GM21360 (cell line): ENCODE results near the gene SCAF4.

ENCODE experiments used
- ATAC-seq: cut with Tn5 transposase; IDR thresholded peaks from one replicate; pipeline ENCODE4 v1.9.1; 2021; ENCODE audit warnings: mild to moderate bottlenecking, moderate library complexity; ENCODE audit not compliant: unreplicated experiment

Gene SCAF4

DNA sequence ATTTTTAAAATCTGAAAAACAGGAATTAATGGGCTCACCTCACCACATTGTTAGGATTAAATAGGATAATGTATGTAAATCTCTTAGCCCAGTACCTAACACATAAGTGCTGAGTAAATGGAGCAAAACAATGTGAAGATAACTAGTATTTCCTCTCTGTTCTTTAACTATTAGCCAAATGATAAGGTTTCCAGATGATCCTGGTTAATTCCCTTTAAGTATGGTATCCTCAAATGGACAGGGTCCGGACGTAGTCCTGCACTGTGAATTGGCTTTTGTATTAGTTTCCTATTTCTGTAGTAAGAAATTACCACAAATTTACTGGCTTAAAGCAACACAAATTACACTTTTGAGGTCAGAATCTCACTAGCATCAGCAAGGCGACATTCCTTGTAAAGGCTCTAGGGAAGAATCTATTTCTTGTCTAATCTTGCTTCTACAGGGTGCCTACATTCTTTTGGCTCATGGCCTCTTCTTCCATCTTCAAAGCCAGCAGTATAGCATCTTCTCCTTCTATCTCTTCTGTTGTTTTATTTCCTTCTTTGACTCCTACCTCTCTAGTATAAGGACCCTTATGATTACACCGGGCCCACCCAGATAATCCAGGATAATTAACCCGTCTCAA, 17.1 kb downstream of the SCAF4 start:
- ATAC-seq = no peak

- ATAC-seq = no peak
These were observed 17.8 kb downstream of the SCAF4 start for GRCh38 chr21:31713973-31714740.

- ATAC-seq = no peak
These were observed 18.8 kb downstream of the SCAF4 start for GRCh38 chr21:31713115-31713514.

GRCh38 chr21:31711745-31712285, 20.1 kb downstream of the SCAF4 start:
- ATAC-seq = no peak

DNA sequence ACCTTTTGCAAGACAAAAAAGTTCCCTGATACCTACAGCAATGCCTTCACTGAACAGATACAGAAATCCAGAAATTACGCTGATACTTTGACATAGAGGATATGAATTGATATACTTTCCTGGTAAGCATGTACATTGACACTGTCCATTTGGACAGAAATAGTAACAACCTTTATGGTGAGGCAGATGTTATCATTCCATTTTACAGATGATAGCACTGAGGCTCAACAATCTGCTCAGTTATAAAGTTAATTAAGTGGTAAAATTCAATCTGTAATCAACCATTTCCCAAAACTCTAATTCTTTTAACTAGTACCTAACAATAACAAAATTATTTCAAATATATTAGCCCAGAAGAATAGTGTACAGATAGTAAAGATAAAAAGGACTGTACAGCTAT, 20.6 kb downstream of the SCAF4 start:
- ATAC-seq = no peak

- ATAC-seq = no peak
These were observed 21.3 kb downstream of the SCAF4 start for GRCh38 chr21:31710586-31710985.

- ATAC-seq = no peak
These were observed 23.4 kb downstream of the SCAF4 start for GRCh38 chr21:31708541-31708940.

- ATAC-seq = no peak
These were observed 24.4 kb downstream of the SCAF4 start for GRCh38 chr21:31707499-31707898.

GRCh38 chr21:31706562-31706961, 25.4 kb downstream of the SCAF4 start:
- ATAC-seq = no peak

DNA sequence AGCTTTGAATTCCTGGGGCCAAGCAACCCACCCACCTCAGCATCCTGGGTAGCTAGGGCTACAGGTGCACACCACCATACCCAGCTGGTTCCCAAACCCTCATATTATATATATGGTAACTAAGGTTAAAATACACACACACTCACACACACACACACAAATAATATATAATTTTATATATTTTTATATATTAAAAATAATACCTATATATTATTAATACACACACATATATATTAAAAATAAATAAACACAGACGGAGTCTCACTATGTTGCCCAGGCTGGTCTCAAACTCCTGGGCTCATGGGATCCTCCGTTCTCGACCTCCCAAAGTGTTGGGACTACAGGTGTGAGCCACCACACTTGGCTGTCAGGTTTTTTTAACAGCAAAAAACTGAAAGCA, 31.9 kb downstream of the SCAF4 start:
- no peak for ATAC-seq

DNA sequence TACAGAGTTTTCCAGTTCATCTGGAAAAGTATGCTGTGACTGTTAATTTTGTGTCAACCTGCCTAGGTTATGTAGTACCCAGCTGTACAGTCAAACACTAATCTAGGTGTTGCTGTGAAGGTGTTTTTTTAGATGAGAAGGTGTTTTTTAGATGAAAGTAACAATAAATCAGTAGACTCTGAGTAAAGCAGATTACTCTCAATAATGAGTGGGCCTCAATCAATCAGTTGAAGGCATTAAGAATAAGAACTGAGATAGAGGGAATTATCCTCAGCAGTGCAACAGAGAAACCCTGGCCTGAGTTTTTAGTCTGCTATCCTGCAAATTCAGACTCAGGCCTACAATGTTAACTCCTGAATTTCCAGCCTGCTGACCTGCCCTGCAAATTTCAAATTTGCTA, 33.5 kb downstream of the SCAF4 start:
- no peak for ATAC-seq

- no peak for ATAC-seq
These were observed 35.5 kb downstream of the SCAF4 start for GRCh38 chr21:31696424-31696823.

- ATAC-seq = no peak
These were observed 38.7 kb downstream of the SCAF4 start for GRCh38 chr21:31693222-31693621.

DNA sequence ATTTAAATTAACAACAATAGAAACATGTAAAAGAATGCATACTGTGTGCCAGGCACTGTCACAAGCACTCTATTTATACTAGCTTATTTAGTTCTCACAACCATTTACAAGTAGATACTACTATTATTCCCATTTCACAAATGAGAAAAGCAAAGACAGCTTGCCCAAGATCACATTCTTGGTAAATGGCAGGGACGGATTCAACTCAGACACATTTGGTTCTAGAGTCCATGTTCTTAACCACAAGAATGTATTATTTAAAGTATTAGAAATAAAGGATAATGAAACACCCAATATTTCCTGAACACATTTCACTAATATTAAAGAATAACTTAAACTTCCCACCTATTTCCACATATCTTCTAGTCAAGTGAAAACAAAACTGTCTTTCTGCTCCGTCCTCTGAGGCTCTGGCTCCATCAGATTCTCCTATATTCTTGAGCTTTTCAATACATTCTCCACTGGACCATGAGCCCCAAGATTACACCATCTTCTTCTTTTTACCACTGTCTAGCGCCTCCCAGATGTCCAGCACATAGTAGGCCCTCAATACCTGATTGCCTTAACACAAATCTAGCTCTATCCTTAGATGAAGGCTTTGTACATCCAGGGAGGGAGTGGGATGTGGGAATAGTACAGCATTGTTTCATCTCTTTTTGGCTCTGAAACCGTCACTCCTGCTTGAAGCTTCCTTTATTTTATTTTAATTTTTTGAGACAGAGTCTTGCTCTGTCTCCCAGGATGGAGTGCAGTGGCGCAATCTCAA, 43.1 kb downstream of the SCAF4 start:
- ATAC-seq = no peak

GRCh38 chr21:31687108-31687507, 44.8 kb downstream of the SCAF4 start:
- ATAC-seq = no peak

GRCh38 chr21:31686272-31686915, 45.5 kb downstream of the SCAF4 start:
- no peak for ATAC-seq

DNA sequence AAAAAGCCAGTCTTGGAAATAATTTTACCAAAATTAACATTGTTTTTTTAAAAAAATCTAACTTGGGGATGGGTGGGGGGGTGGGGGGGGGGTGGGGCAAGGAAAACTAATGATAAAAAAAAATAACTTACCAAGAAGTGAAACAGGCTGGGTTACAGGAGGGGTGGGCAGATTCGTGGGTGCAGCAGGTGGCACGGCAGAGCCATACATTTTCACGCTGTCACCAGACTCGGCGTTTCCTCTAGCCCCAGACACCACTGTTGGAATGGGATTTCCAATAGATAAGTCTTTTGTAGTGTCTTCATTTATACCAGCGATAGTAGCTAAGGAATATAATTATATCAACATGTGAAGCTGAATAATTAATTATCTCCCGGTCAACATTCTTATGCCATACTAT, 47.0 kb downstream of the SCAF4 start:
- ATAC-seq = no peak

DNA sequence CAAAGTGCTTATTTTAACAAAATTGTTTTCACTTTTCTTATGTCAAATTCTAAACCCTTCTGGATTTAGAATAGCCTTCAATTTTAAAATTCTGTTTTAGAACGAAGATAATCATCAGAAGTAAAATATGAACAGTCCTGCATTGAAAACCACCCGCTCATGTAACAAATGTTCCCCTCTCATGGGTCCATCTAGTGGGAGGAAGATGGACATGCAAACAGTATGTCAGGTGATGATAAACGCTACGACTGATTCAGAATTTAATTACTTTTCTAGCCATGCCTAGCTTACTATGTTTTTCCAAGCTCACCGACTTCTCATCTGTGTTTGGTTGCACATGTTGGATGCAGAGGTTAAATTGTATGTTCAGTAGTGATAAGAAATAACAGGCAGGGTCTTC, 48.9 kb downstream of the SCAF4 start:
- ATAC-seq = no peak

DNA sequence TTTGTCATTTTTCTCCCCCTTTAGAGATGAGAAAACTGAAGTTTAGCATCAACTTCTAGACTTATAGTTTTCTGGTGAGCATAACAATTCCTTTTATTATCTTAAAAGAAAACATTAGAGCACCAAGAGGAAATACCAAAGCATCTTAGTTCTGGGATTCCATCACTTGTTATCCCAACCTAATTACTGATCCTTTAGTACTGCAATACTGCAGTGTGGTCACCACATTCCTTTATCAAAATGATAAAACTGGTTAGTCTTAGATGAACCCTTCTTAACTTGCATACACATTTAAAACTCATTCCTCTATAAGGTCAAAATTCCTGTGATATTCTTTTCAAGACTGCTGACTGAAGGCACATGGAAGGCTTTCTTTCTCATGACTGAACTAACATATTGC, 49.3 kb downstream of the SCAF4 start:
- no peak for ATAC-seq

- no peak for ATAC-seq
These were observed 53.4 kb downstream of the SCAF4 start for GRCh38 chr21:31678478-31678877.

- no peak for ATAC-seq
These were observed 54.9 kb downstream of the SCAF4 start for GRCh38 chr21:31677047-31677446.
